GM18517 (cell line): Measurements from ENCODE around the gene EEF1AKMT4.

Experiments
- ATAC-seq: cut with Tn5 transposase; IDR thresholded peaks from one replicate; pipeline ENCODE4 v1.9.1; 2021; ENCODE audit warnings: mild to moderate bottlenecking, moderate library complexity; ENCODE audit not compliant: unreplicated experiment

Gene EEF1AKMT4

DNA sequence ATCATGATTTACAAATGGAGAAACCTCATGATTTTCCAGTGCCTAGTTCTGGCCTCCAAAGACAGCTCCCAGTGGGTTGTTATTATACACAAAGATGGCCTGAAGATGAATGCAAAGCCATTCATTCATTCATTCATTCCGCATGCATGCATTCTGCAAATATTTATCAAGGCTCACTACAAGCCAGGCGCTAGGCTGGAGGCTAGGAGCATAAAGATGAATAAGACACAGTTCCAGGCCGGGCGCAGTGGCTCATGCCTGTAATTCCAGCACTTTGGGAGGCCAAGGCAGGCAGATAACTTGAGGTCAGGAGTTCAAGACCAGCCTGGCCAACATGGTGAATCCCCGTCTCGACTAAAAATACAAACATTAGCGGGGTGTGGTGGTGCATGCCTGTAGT, 47.1 kb downstream of the EEF1AKMT4 start:
- no peak for ATAC-seq

DNA sequence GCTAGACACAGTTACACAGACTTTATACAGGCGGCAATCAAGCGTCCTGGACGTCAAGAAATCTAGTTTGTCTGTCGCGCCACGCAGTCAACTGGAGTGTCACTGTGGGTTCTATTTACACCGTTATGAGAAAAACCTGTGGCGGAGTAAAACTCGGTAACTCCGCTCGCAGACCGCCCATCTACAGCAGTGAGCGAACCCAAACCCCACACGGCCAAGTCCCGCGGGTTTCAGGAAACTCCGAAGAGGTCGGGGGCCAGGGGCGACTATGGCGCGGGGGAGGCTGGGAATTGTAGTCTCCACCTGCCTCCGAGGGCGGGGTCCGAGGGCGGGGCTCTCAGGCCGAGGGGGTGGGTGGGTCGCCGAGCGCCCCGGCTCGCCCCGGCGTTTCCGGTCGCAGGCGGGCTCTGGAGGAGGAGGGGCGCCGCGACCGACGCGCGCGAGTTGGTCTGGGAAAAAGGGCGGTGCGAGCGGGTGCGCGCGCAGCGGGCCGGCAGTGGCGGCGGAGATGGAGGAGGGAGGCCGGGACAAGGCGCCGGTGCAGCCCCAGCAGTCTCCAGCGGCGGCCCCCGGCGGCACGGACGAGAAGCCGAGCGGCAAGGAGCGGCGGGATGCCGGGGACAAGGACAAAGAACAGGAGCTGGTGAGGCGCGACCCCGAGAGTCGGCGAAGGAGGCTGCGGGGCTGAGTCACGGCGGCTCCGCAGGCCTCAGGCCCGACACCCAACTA, 49.5 kb downstream of the EEF1AKMT4 start, which contains the start of gene PSMD2:
Gene PSMD2 (plus strand): TSS at position 483 of the 729 bp plus-strand sequence. CDS start 26 bp downstream, at position 509.
- peak; percentile 86 for ATAC-seq

DNA sequence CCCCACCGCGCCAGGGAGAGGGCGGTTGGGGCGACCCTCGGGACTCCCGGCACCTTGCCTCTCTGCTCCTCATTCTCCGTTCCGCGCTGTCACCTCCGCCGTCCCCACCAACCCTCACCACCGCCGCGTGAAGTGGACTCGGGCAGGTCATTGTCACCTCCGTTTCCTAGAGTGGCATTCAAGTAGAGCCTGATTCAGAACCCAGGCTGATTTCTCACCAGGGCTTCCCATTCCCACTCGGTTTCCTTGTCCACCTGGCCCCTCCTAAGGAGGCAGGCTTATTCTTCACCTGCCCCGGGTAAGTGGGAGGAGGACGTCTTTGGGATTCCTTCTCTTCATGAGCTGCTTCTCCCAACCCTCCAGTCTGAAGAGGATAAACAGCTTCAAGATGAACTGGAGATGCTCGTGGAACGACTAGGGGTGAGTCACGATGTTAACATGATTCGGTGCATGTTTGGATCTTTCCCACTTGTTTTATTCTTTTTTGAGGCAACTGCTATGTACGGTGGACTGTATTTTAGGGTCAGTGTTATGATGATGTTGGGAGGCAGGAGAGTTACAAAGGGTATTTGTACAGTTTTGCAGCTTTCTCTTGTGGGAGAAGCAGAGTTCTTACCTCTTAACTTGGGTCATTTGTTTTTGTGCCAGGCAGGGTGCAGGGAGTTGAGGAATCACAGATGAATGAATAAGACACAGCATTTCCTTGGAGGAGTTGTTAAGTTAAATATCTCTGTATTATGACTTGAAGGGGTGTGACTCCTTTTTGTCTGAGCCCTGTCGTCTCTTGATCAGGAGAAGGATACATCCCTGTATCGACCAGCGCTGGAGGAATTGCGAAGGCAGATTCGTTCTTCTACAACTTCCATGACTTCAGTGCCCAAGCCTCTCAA, 50.3 kb downstream of the EEF1AKMT4 start:
- no peak for ATAC-seq

DNA sequence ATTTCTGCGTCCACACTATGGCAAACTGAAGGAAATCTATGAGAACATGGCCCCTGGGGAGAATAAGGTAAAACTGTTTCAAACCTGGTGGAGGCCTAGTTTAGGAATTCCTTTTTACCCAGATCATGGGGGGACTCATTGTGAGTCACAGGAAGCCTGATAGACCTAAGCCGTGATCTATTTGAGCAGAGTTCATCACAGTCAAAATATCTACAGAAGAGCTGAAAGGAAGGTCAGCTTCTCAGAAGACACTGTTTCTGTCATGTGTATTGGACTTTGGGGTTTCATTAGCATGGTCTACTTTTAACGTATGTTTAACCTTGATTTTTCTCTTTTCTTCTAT, 50.9 kb downstream of the EEF1AKMT4 start:
- ATAC-seq, result no peak

DNA sequence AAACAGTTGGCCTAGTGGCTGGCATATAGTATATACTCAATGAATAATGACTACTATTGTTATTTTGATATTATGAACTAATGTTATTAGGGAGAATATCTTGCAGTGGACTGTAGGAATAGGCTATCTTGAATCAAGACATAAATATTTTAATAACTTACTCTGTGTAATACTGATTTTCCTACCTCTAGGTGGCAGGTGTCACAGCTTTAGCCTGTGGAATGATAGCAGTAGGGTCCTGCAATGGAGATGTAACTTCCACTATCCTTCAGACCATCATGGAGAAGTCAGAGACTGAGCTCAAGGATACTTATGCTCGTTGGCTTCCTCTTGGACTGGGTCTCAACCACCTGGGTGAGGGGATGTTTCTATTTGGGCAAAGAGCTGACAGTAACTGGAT, 56.1 kb downstream of the EEF1AKMT4 start:
- no peak for ATAC-seq

DNA sequence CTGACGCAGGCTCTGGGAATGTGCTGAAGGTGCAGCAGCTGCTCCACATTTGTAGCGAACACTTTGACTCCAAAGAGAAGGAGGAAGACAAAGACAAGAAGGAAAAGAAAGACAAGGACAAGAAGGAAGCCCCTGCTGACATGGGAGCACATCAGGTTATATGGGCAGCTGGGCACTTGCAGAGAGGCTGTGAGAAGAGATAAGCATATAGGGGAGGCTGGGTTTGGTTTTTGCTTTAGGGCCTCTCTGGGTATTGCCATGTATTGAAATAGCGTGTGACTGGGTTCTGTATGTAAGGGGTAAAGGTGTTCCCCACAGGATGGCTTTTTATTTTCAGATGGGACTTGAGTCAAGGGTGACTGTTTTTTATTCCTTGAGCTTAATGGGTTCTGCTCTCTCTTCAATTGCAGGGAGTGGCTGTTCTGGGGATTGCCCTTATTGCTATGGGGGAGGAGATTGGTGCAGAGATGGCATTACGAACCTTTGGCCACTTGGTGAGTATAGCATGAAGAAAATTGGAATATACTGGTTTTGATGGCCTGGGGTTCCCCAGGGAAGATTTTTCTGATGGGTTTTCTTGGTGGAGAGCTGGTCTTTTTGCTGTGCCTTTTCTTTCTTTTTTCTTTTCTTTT, 57.0 kb downstream of the EEF1AKMT4 start:
- no peak for ATAC-seq

DNA sequence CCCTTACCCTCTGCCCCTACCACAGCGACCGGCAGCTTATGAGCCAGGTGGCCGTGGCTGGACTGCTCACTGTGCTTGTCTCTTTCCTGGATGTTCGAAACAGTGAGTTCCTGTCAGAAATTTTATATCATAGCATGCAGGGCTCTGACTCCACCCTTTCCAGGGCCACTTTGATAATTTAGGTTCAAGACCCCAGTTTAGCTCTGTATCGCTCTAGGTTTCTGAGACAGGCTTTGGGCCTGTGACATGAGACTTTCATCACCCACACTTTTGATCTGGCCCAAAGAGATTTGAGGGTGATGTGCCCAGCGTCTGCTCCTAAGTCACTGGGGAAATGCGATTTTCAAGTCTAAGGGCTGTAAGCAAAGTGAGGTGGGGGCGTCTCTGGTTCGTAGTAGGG, 58.4 kb downstream of the EEF1AKMT4 start:
- no peak for ATAC-seq
